ENCODE measurements around the gene MYRF.

MYRF gene

DNA sequence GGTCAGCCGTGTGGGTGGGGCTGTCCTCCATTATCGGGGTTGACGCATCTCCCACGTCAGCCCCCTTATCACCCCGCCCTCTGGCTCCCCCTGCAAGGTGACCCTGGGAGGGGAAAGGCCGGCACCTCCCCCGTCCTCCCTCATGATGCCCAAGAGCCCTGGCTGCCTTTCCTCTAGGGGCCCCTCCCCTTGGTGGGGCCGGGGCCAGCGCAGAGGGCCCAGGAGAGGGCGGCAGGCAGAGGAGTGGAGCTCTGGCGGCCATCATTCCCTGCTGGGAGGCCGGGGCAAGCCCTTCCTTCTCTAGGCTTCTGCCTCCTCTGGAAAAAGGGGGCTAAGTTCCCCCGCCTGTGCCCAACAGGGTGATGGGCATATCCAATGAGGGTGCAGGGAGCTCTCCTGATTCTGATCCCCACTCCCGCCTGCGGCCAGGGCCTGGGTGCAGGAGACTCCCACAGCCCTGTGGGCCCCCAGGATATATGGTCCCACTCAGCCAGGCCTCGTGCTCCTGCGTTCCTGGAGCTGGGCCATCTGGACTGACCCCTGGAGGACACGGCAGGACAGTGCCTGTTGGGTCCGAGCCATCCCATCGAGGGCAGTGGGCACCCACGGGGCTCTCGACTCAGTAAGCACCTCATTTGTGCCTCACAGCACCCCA lies 12.3 kb downstream of the MYRF start:
- Histone ChIP-seq H3K36me3 (ENCODE audit: insufficient read depth, low read length) (no peaks in the 10 kb centered on the region), H3K27ac (ENCODE audit: low read length) (no peak overlapping the region), H3K79me2 (ENCODE audit: insufficient read depth, low read length) (no peaks in the 10 kb centered on the region), H3K27me3 (ENCODE audit: insufficient read depth, low read length, poor library complexity) (no peaks in the 10 kb centered on the region), H3K9me3 (ENCODE audit: insufficient read depth, low read length, severe bottlenecking) (no peaks in the 10 kb centered on the region), H3K4me2 (ENCODE audit: insufficient read depth, low read length) (no peak overlapping the region), H2AFZ (ENCODE audit: low read depth, low read length) (no peak overlapping the region), H3K4me3 (ENCODE audit: low read depth in 1 of 2, low read length in 2 of 2) (no peak overlapping the region), H3K4me1 (ENCODE audit: insufficient read depth, low read length) (no peaks in the 10 kb centered on the region), H4K20me1 (ENCODE audit: insufficient read depth, low read length) (no peaks in the 10 kb centered on the region), H3K9ac (ENCODE audit: low read depth, low read length) (no peak overlapping the region)
- no peak for TF ChIP-seq EZH2 (IDR thresholded peaks at IDR 0.05; ENCODE audit: borderline replicate concordance, low read depth, low read length, severe bottlenecking)
- TF ChIP-seq, protein P1, sequence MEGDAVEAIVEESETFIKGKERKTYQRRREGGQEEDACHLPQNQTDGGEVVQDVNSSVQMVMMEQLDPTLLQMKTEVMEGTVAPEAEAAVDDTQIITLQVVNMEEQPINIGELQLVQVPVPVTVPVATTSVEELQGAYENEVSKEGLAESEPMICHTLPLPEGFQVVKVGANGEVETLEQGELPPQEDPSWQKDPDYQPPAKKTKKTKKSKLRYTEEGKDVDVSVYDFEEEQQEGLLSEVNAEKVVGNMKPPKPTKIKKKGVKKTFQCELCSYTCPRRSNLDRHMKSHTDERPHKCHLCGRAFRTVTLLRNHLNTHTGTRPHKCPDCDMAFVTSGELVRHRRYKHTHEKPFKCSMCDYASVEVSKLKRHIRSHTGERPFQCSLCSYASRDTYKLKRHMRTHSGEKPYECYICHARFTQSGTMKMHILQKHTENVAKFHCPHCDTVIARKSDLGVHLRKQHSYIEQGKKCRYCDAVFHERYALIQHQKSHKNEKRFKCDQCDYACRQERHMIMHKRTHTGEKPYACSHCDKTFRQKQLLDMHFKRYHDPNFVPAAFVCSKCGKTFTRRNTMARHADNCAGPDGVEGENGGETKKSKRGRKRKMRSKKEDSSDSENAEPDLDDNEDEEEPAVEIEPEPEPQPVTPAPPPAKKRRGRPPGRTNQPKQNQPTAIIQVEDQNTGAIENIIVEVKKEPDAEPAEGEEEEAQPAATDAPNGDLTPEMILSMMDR (IDR thresholded peaks at IDR 0.05; ENCODE audit: borderline replicate concordance, extremely low read depth, low read length, poor library complexity, severe bottlenecking), result no peak
- no peak for DNase-seq
- no peak for ATAC-seq (ENCODE audit: insufficient read depth, low read depth)

DNA sequence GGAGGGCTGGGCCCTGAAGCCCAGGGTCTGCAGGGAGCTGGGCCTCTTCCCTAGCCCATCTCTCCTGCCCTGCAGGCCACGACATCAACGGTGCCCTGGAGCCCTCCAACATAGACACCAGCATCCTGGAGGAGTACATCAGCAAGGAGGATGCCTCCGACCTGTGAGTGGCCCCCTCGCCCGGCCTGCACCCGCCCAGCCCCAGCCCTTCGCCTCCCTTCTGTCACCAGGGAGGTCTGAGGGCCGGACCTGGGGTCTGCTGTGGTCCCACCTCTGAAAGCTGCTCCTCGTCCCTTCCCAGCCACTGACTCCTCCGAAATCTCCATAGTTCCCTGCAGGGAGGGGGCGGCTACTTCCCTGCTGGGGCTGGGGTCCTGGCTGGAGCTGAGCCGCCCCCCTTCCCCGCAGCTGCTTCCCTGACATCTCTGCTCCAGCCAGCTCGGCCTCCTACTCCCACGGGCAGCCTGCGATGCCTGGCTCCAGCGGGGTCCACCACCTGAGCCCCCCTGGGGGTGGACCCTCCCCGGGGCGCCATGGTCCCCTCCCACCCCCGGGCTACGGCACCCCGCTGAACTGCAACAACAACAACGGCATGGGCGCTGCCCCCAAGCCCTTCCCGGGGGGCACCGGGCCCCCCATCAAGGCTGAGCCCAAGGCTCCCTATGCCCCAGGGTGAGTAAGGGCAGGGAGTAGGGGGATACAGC lies 13.3 kb downstream of the MYRF start:
- Histone ChIP-seq H3K9ac (ENCODE audit: low read depth, low read length) (no peak overlapping the region), H2AFZ (ENCODE audit: low read depth, low read length) (no peak overlapping the region), H3K36me3 (ENCODE audit: insufficient read depth, low read length) (no peaks in the 10 kb centered on the region), H3K4me3 (ENCODE audit: low read depth in 1 of 2, low read length in 2 of 2) (no peak overlapping the region), H3K27ac (ENCODE audit: low read length) (no peak overlapping the region), H3K4me2 (ENCODE audit: insufficient read depth, low read length) (no peak overlapping the region), H4K20me1 (ENCODE audit: insufficient read depth, low read length) (no peaks in the 10 kb centered on the region), H3K79me2 (ENCODE audit: insufficient read depth, low read length) (no peaks in the 10 kb centered on the region), H3K9me3 (ENCODE audit: insufficient read depth, low read length, severe bottlenecking) (no peaks in the 10 kb centered on the region), H3K27me3 (ENCODE audit: insufficient read depth, low read length, poor library complexity) (no peaks in the 10 kb centered on the region), H3K4me1 (ENCODE audit: insufficient read depth, low read length) (no peaks in the 10 kb centered on the region)
- DNase-seq, result no peak
- no peak for TF ChIP-seq EZH2 (IDR thresholded peaks at IDR 0.05; ENCODE audit: borderline replicate concordance, low read depth, low read length, severe bottlenecking)
- TF ChIP-seq, protein P1 (IDR thresholded peaks at IDR 0.05; ENCODE audit: borderline replicate concordance, extremely low read depth, low read length, poor library complexity, severe bottlenecking), result no peak
- no peak for ATAC-seq (ENCODE audit: insufficient read depth, low read depth)

DNA sequence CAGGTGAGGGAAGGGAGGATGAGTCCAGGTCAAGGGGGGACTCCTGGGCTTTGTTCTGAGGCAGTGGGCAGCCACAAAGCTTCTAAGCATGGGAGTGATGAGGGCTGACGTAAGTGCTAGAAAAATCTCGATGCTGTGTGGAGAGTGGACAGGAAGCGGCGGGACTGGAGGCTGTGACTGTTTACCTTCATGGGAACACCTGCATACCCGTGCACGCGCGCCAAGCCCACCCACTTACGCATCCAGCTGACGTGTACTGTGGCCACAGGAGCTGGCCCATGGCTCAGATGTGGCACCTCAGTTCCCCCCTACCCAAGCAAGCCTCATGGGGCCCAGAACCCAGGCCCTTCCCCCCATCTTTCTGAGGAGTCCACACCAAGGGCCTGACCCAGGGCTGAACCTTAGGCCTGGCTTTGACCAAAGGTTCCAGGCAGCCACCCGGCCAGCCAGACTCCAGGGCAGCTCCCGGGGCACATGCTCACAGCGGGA lies 14.0 kb downstream of the MYRF start:
- no peaks in the 10 kb centered on the region for H3K79me2 ChIP-seq (ENCODE audit: insufficient read depth, low read length)
- TF ChIP-seq, protein P1 (IDR thresholded peaks at IDR 0.05; ENCODE audit: borderline replicate concordance, extremely low read depth, low read length, poor library complexity, severe bottlenecking), result no peak
- no peak for TF ChIP-seq EZH2 (IDR thresholded peaks at IDR 0.05; ENCODE audit: borderline replicate concordance, low read depth, low read length, severe bottlenecking)
- H3K27me3 ChIP-seq (ENCODE audit: insufficient read depth, low read length, poor library complexity), result no peaks in the 10 kb centered on the region
- H3K4me2 ChIP-seq (ENCODE audit: insufficient read depth, low read length), result no peak overlapping the region
- ATAC-seq (ENCODE audit: insufficient read depth, low read depth), result no peak
- no peak overlapping the region for H3K9ac ChIP-seq (ENCODE audit: low read depth, low read length)
- no peaks in the 10 kb centered on the region for H3K36me3 ChIP-seq (ENCODE audit: insufficient read depth, low read length)
- H3K4me3 ChIP-seq (ENCODE audit: low read depth in 1 of 2, low read length in 2 of 2), result no peak overlapping the region
- no peak overlapping the region for H2AFZ ChIP-seq (ENCODE audit: low read depth, low read length)
- no peak overlapping the region for H3K27ac ChIP-seq (ENCODE audit: low read length)
- DNase-seq, result no peak
- H3K9me3 ChIP-seq (ENCODE audit: insufficient read depth, low read length, severe bottlenecking), result no peaks in the 10 kb centered on the region
- H4K20me1 ChIP-seq (ENCODE audit: insufficient read depth, low read length), result no peaks in the 10 kb centered on the region
- no peaks in the 10 kb centered on the region for H3K4me1 ChIP-seq (ENCODE audit: insufficient read depth, low read length)

Measured in DND-41 (cell line).